ENCODE measurements around the gene PON2. TPM values are rescaled to one million over a fixed set of nuclear protein-coding genes. Genes with fewer than 3 reads are reported as not detected.

Gene PON2
- total RNA-seq, 1 donor from 2014 or later = 91.6 TPM

DNA sequence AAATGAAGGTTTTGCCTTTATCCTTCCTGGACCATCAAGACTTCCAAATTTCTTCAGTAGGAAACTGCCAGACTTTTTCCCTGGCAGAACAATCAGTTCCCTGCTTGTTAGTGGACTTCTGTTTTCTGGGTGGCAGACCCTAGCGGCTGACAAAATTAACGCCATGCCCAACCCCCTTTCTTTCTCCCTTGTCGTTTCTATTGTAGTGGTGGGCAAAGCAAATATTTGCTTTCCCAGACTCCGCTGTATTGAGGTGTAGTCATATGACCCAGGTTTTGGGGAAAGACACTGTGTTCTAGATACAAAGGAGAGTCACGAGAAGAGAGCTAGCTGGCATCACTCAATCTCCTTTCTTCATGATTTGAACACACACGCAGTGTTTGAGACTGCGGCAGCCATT, 7.7 kb downstream of the PON2 start:
- TF ChIP-seq, protein P1, sequence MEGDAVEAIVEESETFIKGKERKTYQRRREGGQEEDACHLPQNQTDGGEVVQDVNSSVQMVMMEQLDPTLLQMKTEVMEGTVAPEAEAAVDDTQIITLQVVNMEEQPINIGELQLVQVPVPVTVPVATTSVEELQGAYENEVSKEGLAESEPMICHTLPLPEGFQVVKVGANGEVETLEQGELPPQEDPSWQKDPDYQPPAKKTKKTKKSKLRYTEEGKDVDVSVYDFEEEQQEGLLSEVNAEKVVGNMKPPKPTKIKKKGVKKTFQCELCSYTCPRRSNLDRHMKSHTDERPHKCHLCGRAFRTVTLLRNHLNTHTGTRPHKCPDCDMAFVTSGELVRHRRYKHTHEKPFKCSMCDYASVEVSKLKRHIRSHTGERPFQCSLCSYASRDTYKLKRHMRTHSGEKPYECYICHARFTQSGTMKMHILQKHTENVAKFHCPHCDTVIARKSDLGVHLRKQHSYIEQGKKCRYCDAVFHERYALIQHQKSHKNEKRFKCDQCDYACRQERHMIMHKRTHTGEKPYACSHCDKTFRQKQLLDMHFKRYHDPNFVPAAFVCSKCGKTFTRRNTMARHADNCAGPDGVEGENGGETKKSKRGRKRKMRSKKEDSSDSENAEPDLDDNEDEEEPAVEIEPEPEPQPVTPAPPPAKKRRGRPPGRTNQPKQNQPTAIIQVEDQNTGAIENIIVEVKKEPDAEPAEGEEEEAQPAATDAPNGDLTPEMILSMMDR (IDR thresholded peaks at IDR 0.05) = no peak
- Mint-ChIP-seq H3K4me1 (ENCODE audit: low read depth) (peaks cover 38% of the 10 kb centered on the region), H3K27me3 (ENCODE audit: low read depth) (no peaks in the 10 kb centered on the region), H3K36me3 (ENCODE audit: low read depth) (peaks cover 13% of the 10 kb centered on the region), H3K9me3 (ENCODE audit: low read depth) (peaks cover 4% of the 10 kb centered on the region), H3K27ac (ENCODE audit: unreplicated experiment) (no peak overlapping the region), H3K4me3 (ENCODE audit: unreplicated experiment) (no peak overlapping the region)
- DNase-seq (ENCODE audit: low spot score) = no peak

DNA sequence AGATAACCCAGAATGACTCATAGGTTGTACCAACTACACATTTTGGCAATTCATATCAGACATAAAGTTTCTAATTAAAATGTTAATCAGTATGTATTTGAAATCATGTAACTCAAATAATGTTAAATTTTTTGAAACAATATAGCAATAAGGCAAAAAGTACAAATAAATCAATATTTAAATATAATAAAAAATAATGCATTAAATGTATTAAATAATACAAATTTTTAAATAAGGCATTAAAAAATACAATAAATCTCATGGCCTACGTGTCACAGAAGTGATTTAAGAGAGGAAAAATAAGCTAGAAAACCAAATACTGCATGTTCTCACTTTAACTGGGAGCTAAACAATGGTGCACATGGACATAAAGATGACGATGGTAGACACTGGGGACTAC, 9.1 kb downstream of the PON2 start:
- Mint-ChIP-seq H3K27me3 (ENCODE audit: low read depth) (no peaks in the 10 kb centered on the region), H3K4me1 (ENCODE audit: low read depth) (peaks cover 44% of the 10 kb centered on the region), H3K27ac (ENCODE audit: unreplicated experiment) (no peak overlapping the region), H3K36me3 (ENCODE audit: low read depth) (peaks cover 15% of the 10 kb centered on the region), H3K4me3 (ENCODE audit: unreplicated experiment) (no peak overlapping the region), H3K9me3 (ENCODE audit: low read depth) (peaks cover 4% of the 10 kb centered on the region)
- TF ChIP-seq, protein P1 (IDR thresholded peaks at IDR 0.05) = no peak
- DNase-seq (ENCODE audit: low spot score) = no peak

DNA sequence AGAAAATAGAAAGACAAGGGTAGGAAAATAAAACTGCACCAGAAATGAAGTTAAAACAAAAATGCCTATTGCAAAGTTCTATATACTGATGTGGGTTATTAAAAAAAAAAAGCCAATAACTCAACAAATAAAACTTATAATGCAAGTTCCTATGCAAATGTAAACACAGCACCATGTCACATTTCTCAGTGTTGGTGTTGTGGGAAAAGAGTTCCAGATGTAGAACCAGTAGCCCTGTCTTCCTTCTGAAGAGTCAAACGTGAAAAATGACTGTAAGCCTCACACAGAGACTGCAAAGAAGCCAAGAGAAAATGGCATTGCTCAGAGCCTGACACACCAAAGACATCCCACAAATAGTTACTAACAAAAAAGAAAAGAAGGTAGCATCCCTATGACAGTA, 10.1 kb downstream of the PON2 start:
- Mint-ChIP-seq H3K36me3 (ENCODE audit: low read depth) (peaks cover 15% of the 10 kb centered on the region), H3K27ac (ENCODE audit: unreplicated experiment) (no peak overlapping the region), H3K9me3 (ENCODE audit: low read depth) (peaks cover 4% of the 10 kb centered on the region), H3K4me3 (ENCODE audit: unreplicated experiment) (no peak overlapping the region), H3K4me1 (ENCODE audit: low read depth) (peaks cover 48% of the 10 kb centered on the region), H3K27me3 (ENCODE audit: low read depth) (no peaks in the 10 kb centered on the region)
- TF ChIP-seq, protein P1 (IDR thresholded peaks at IDR 0.05) = no peak
- DNase-seq (ENCODE audit: low spot score) = no peak

DNA sequence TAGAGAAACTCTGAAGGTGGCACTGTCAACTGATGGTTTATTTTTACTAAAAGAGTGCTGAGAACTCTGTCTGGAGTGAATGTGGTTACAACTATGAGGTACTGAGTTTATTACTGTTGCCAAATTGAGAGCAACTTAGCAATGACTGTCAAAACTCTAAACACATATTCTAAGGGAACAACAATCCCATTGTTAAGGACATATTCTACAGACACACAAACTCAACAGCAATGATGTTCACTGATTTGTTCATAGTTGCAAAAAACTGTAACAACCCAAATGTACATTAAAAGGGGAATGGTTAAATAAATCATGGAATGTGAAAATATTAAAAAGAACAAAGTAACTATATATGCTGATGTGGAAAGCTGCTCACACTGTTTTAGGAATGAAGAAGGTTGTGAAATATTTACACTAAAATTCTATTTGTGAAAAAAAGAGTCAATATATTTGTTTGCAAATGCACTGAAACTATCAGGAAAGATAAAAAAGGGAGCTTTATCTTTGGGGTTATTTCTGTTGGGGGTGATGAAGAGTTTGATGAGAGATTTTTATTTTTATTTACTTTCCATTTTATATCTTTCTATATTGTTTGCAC, 12.9 kb downstream of the PON2 start:
- Mint-ChIP-seq H3K4me1 (ENCODE audit: low read depth) (peaks cover 54% of the 10 kb centered on the region), H3K36me3 (ENCODE audit: low read depth) (peaks cover 11% of the 10 kb centered on the region), H3K4me3 (ENCODE audit: unreplicated experiment) (no peak overlapping the region), H3K27me3 (ENCODE audit: low read depth) (no peaks in the 10 kb centered on the region), H3K9me3 (ENCODE audit: low read depth) (no peaks in the 10 kb centered on the region), H3K27ac (ENCODE audit: unreplicated experiment) (peak overlapping the region; percentile 80)
- no peak for DNase-seq (ENCODE audit: low spot score)
- TF ChIP-seq, protein P1 (IDR thresholded peaks at IDR 0.05) = no peak

DNA sequence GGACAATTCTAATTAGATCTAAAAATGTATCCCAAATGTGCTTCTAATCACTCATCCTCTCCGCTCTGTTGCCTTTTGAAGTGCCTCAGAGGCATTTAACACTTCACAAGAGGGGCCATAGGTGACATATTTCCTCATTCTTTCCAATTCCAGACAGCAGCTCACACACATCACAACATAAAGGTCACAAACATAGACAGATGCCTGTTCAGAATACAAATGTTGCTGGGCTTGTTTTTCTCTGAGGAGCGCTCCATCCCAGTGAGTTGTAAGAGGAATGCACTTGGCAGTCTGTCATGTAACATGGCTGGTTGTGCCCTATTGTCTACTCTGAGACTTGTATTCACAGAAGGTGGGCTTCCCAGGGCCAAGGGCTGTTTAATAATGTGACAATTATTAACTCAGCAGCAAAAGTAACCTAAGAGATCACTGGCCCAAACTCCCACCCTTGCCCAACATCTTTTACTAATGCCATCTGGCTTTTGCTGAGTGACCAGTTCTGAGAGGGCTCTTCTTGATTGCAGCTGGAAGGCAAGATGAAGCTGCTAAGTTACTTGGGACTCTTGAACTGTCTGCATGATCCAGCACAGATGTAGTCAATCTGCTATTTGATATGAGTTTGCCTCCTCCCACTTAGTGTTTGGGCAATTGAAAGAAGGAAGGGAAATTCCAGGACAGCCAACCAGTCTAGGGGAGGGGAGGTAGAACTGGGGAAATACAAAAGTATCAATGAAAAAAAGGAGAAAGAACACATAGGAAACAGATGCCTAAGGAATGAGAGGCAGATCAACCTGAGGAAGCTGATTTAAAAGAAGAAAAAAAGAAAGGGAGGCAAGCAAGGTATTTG, 13.6 kb downstream of the PON2 start:
- peaks cover 52% of the 10 kb centered on the region for H3K4me1 Mint-ChIP-seq (ENCODE audit: low read depth)
- TF ChIP-seq, protein P1 (IDR thresholded peaks at IDR 0.05) = no peak
- no peaks in the 10 kb centered on the region for H3K27me3 Mint-ChIP-seq (ENCODE audit: low read depth)
- peak overlapping the region; percentile 80 for H3K27ac Mint-ChIP-seq (ENCODE audit: unreplicated experiment)
- H3K4me3 Mint-ChIP-seq (ENCODE audit: unreplicated experiment) = no peak overlapping the region
- no peaks in the 10 kb centered on the region for H3K9me3 Mint-ChIP-seq (ENCODE audit: low read depth)
- DNase-seq (ENCODE audit: low spot score) = no peak
- peaks cover 11% of the 10 kb centered on the region for H3K36me3 Mint-ChIP-seq (ENCODE audit: low read depth)
